ENCODE results near the gene ARPC5L.

GRCh38 chr9:124844291-124844690, 17.6 kb upstream of the ARPC5L start:
- no peak for TF ChIP-seq CTCF (IDR thresholded peaks at IDR 0.05)
- no peak for TF ChIP-seq POLR2A (IDR thresholded peaks at IDR 0.05)
